ENCODE data around the gene SNN.

Gene SNN

GRCh38 chr16:11624205-11624604, 44.0 kb upstream of the SNN start:
- H3K27me3 ChIP-seq, result no peaks in the 10 kb centered on the region
- H3K36me3 ChIP-seq, result no peaks in the 10 kb centered on the region
- H3K27ac ChIP-seq, result peak overlapping the region; percentile 100
- peaks cover 86 to 92% of the 10 kb centered on the region in 2 experiments for H3K4me1 ChIP-seq (ENCODE audit: control insufficient read depth in 1 of 2, insufficient read depth in 1 of 2, low read depth in 1 of 2, low read length in 1 of 2)
- peak overlapping the region; percentile 43 to 49 for H3K4me3 ChIP-seq (ENCODE audit: low read depth in 1 of 2, low read length in 1 of 2)
- no peak for TF ChIP-seq CTCF (IDR thresholded peaks at IDR 0.05)
- H3K9me3 ChIP-seq, result no peaks in the 10 kb centered on the region

GRCh38 chr16:11624636-11625607, 43.3 kb upstream of the SNN start:
- no peaks in the 10 kb centered on the region for H3K27me3 ChIP-seq
- H3K9me3 ChIP-seq, result no peaks in the 10 kb centered on the region
- H3K36me3 ChIP-seq, result no peaks in the 10 kb centered on the region
- H3K4me3 ChIP-seq (ENCODE audit: low read depth in 1 of 2, low read length in 1 of 2), result peak overlapping the region; percentile 43 to 49
- TF ChIP-seq CTCF (IDR thresholded peaks at IDR 0.05), result peak; percentile 41
- peaks cover 86 to 92% of the 10 kb centered on the region in 2 experiments for H3K4me1 ChIP-seq (ENCODE audit: control insufficient read depth in 1 of 2, insufficient read depth in 1 of 2, low read depth in 1 of 2, low read length in 1 of 2)
- H3K27ac ChIP-seq, result peak overlapping the region; percentile 100

GRCh38 chr16:11625769-11626168, 42.5 kb upstream of the SNN start:
- Histone ChIP-seq H3K27ac (peak overlapping the region; percentile 100), H3K36me3 (no peaks in the 10 kb centered on the region), H3K4me3 (ENCODE audit: low read depth in 1 of 2, low read length in 1 of 2) (peak overlapping the region; percentile 43 to 49), H3K9me3 (no peaks in the 10 kb centered on the region), H3K27me3 (no peaks in the 10 kb centered on the region), H3K4me1 (ENCODE audit: control insufficient read depth in 1 of 2, insufficient read depth in 1 of 2, low read depth in 1 of 2, low read length in 1 of 2) (peaks cover 95% of the 10 kb centered on the region in 2 experiments)
- no peak for TF ChIP-seq CTCF (IDR thresholded peaks at IDR 0.05)

GRCh38 chr16:11626657-11627291, 41.5 kb upstream of the SNN start:
- no peaks in the 10 kb centered on the region for H3K9me3 ChIP-seq
- peak overlapping the region; percentile 21 to 61 for H3K4me3 ChIP-seq (ENCODE audit: low read depth in 1 of 2, low read length in 1 of 2)
- no peaks in the 10 kb centered on the region for H3K27me3 ChIP-seq
- TF ChIP-seq CTCF (IDR thresholded peaks at IDR 0.05), result no peak
- no peaks in the 10 kb centered on the region for H3K36me3 ChIP-seq
- peak overlapping the region; percentile 100 for H3K27ac ChIP-seq
- H3K4me1 ChIP-seq (ENCODE audit: control insufficient read depth in 1 of 2, insufficient read depth in 1 of 2, low read depth in 1 of 2, low read length in 1 of 2), result peaks cover 90 to 93% of the 10 kb centered on the region in 2 experiments

GRCh38 chr16:11627292-11627663, 41.0 kb upstream of the SNN start:
- H3K4me1 ChIP-seq (ENCODE audit: control insufficient read depth in 1 of 2, insufficient read depth in 1 of 2, low read depth in 1 of 2, low read length in 1 of 2), result peaks cover 90 to 92% of the 10 kb centered on the region in 2 experiments
- H3K4me3 ChIP-seq (ENCODE audit: low read depth in 1 of 2, low read length in 1 of 2), result peak overlapping the region; percentile 21 to 61
- TF ChIP-seq CTCF (IDR thresholded peaks at IDR 0.05), result no peak
- no peaks in the 10 kb centered on the region for H3K36me3 ChIP-seq
- H3K27ac ChIP-seq, result peak overlapping the region; percentile 96
- H3K9me3 ChIP-seq, result no peaks in the 10 kb centered on the region
- no peaks in the 10 kb centered on the region for H3K27me3 ChIP-seq

Data from neutrophil (primary cell).